GM18507 (cell line): ENCODE data around the gene SLX4IP.
A peak's percentile ranks its signal among the peaks of the same experiment; 100 is the strongest.

Experiments
- DNase-seq: peaks from one replicate; pipeline ENCODE4 v3.0.0; 2011; ENCODE audit warnings: low read depth; ENCODE audit not compliant: insufficient read length; ENCODE audit errors: extremely low spot score
- FAIRE-seq: peaks from 2 replicates; lab custom pipeline; 2011; peaks lifted over from hg19 to GRCh38; lab: Jason Lieb, UNC

Gene SLX4IP

GRCh38 chr20:10427060-10427692, 7.9 kb upstream of the SLX4IP start:
- DNase-seq (no peak), FAIRE-seq (peak; percentile 72)

GRCh38 chr20:10428008-10428407, 7.1 kb upstream of the SLX4IP start:
- DNase-seq = no peak
- peak; percentile 79 for FAIRE-seq

- FAIRE-seq = no peak
- no peak for DNase-seq
Measured at GRCh38 chr20:10429443-10429981, 5.6 kb upstream of the SLX4IP start.

GRCh38 chr20:10430000-10430466, 5.1 kb upstream of the SLX4IP start:
- DNase-seq (no peak), FAIRE-seq (no peak)

- DNase-seq = no peak
- no peak for FAIRE-seq
Measured at GRCh38 chr20:10430704-10431103, 4.4 kb upstream of the SLX4IP start.

GRCh38 chr20:10432079-10432478, 3.0 kb upstream of the SLX4IP start:
- no peak for FAIRE-seq
- no peak for DNase-seq

- FAIRE-seq = no peak
- no peak for DNase-seq
Measured at GRCh38 chr20:10433014-10433622, 2.0 kb upstream of the SLX4IP start.

- FAIRE-seq (peak; percentile 77), DNase-seq (no peak)
Measured at GRCh38 chr20:10433623-10434466, 1.3 kb upstream of the SLX4IP start, which contains the start of gene MKKS. TSS of gene MKKS (minus strand) at chr20:10434222. CDS start at chr20:10413514, 20,708 bp downstream.

- no peak for FAIRE-seq
Measured at GRCh38 chr20:10434467-10434831, 656 bp upstream of the SLX4IP start.

GRCh38 chr20:10436053-10436699, 1.1 kb downstream of the SLX4IP start:
- no peak for FAIRE-seq
- DNase-seq = no peak

More at GRCh38 chr20:10434467-10434831, 656 bp upstream of the SLX4IP start:
- DNase-seq = no peak

GRCh38 chr20:10438217-10438616, 3.1 kb downstream of the SLX4IP start:
- DNase-seq (no peak), FAIRE-seq (no peak)

- no peak for DNase-seq
- FAIRE-seq = no peak
Measured at GRCh38 chr20:10443936-10444335, 8.8 kb downstream of the SLX4IP start.

GRCh38 chr20:10445758-10446157, 10.7 kb downstream of the SLX4IP start:
- no peak for DNase-seq
- FAIRE-seq = no peak

GRCh38 chr20:10447028-10447427, 11.9 kb downstream of the SLX4IP start:
- DNase-seq (no peak), FAIRE-seq (peak; percentile 96)

- DNase-seq = no peak
- no peak for FAIRE-seq
Measured at GRCh38 chr20:10448270-10449156, 13.4 kb downstream of the SLX4IP start.

- no peak for DNase-seq
- no peak for FAIRE-seq
Measured at GRCh38 chr20:10449270-10449669, 14.2 kb downstream of the SLX4IP start.

GRCh38 chr20:10453241-10453640, 18.1 kb downstream of the SLX4IP start:
- peak; percentile 94 for FAIRE-seq

GRCh38 chr20:10454151-10454750, 19.1 kb downstream of the SLX4IP start:
- FAIRE-seq (peak; percentile 49), DNase-seq (no peak)

More at GRCh38 chr20:10453241-10453640, 18.1 kb downstream of the SLX4IP start:
- DNase-seq = no peak
